B cell (primary cell): ENCODE measurements around the gene CAMK2A.

Experiments
- EZH2 ChIP-seq: IDR thresholded peaks from 2 replicates; pipeline ENCODE4 v1.6.1; 2012; ENCODE audit warnings: borderline replicate concordance, low read depth, mild to moderate bottlenecking, moderate library complexity, low read length; ENCODE audit not compliant: insufficient read depth, poor library complexity, severe bottlenecking
- TF ChIP-seq, protein P1 (sequence below): fragments of 200-600 bp; IDR thresholded peaks from one replicate; pipeline ENCODE4 v1.8.0; 2022; ENCODE audit warnings: antibody characterized with exemption, mild to moderate bottlenecking

DNA sequence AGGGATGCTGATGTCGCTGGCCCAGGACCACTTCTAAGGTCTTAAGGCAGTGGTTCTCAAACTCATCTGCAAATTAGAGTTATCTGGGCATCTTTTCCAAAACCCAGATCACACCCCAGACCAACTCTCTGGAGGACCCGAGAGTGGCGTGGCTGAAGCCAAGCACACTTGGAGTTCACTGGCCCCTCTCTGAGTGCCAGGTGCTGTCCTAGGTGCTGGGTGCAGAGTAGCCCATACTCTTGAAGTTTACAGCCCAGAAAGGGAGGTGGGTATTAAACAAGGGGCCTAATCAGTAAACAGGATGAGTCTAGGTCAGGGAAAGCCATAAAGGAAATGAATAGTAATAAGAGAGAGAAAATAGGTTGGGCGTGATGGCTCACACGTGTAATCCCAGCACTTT is 17.6 kb downstream of the CAMK2A start:
- TF ChIP-seq, protein P1, sequence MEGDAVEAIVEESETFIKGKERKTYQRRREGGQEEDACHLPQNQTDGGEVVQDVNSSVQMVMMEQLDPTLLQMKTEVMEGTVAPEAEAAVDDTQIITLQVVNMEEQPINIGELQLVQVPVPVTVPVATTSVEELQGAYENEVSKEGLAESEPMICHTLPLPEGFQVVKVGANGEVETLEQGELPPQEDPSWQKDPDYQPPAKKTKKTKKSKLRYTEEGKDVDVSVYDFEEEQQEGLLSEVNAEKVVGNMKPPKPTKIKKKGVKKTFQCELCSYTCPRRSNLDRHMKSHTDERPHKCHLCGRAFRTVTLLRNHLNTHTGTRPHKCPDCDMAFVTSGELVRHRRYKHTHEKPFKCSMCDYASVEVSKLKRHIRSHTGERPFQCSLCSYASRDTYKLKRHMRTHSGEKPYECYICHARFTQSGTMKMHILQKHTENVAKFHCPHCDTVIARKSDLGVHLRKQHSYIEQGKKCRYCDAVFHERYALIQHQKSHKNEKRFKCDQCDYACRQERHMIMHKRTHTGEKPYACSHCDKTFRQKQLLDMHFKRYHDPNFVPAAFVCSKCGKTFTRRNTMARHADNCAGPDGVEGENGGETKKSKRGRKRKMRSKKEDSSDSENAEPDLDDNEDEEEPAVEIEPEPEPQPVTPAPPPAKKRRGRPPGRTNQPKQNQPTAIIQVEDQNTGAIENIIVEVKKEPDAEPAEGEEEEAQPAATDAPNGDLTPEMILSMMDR, result no peak
- no peak for TF ChIP-seq EZH2
